Lower leg skin (tissue), 3 donors: ENCODE data around the gene C5orf46.

Source experiments
- CTCF ChIP-seq, 3 donors: fragments of 450-650 bp; IDR thresholded peaks; one replicate each; pipeline ENCODE4 v1.5.1; 2016; ENCODE audit warnings: antibody characterized with exemption in 3 of 3, mild to moderate bottlenecking in 3 of 3, moderate library complexity in 2 of 3
- POLR2A ChIP-seq, 2 donors: fragments of 450-650 bp; IDR thresholded peaks; one replicate each; pipeline ENCODE4 v1.6.1; 2016 to 2017; ENCODE audit warnings: antibody characterized with exemption in 2 of 2, mild to moderate bottlenecking in 1 of 2, moderate library complexity in 1 of 2

- no peak for TF ChIP-seq POLR2A (IDR thresholded peaks at IDR 0.05)
- no peak for TF ChIP-seq CTCF (IDR thresholded peaks at IDR 0.05)
Measured at GRCh38 chr5:147851578-147851977, 54.8 kb downstream of the C5orf46 start.
